BJ (cell line): Measurements from ENCODE around the gene WDR70. TPM values are rescaled to one million over a fixed set of nuclear protein-coding genes. Genes with fewer than 3 reads are reported as not detected.

Experiments
- CTCF ChIA-PET: fragments of 350-600 bp; formaldehyde crosslinking; extraction: SDS; loops from one replicate; lab custom pipeline; 2021; ENCODE audit warnings: antibody characterized with exemption, inconsistent platforms; lab: Yijun Ruan, JAX
- POLR2A ChIA-PET: fragments of 300-600 bp; sonication (Branson Sonifier 250); formaldehyde crosslinking; extraction: SDS; loops from one replicate; lab custom pipeline; 2021; ENCODE audit warnings: antibody characterized with exemption; lab: Charles Lee
- DNase-seq: peaks from one replicate; pipeline ENCODE4 v3.0.0-alpha.2; 2011; ENCODE audit warnings: low read depth
- H3K27me3 ChIP-seq: 2 replicates; pipeline ENCODE4 v1.6.0; 2011; ENCODE audit warnings: low read length; ENCODE audit not compliant: control insufficient read depth, insufficient read depth
- H3K36me3 ChIP-seq: 2 replicates; pipeline ENCODE4 v1.5.1; 2011; ENCODE audit warnings: low read length; ENCODE audit not compliant: control insufficient read depth, insufficient read depth
- H3K4me3 ChIP-seq: 2 replicates; pipeline ENCODE4 v1.5.1; 2011; ENCODE audit warnings: low read depth, mild to moderate bottlenecking, control low read depth, low read length
- polyA plus RNA-seq: library from polyadenylated mRNA; depleted of rRNA; stranded (reverse); fragments of >200 nt; gene quantifications from 2 replicates; pipeline ENCODE4 v1.2.3, GENCODE V29; 2011
- TF ChIP-seq, protein P1 (sequence below): IDR thresholded peaks from 2 replicates; pipeline ENCODE4 v1.5.1; 2011; ENCODE audit warnings: low read depth, mild to moderate bottlenecking, control low read depth, inconsistent platforms, low read length, moderate library complexity; ENCODE audit not compliant: insufficient read depth

WDR70 gene
- polyA plus RNA-seq, 1 experiment, result 14.0 TPM

DNA sequence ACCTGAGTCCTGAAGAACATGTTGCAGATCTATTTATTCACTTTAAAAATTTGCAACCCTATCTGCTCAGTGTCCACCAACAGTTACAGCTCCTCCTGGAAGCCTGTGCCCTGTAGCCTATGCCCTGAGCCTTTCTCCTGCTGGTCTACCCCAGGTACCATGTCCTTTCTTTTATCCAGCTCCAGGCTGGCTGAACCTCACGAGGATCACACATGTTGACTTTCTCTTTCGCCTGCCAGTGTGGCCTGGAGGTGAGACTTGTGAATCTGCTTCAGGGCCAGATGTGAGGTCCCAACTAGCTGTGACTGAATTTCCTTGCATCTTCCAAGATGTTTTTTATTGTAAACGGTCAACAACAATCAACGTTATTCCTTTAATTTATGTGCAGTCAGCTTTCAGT lies 390.0 kb downstream of the WDR70 start:
- Histone ChIP-seq H3K36me3 (no peaks in the 10 kb centered on the region), H3K27me3 (no peaks in the 10 kb centered on the region), H3K4me3 (no peak overlapping the region)
- DNase-seq, result no peak
- POLR2A ChIA-PET, result no interaction called here
- CTCF ChIA-PET, result interaction anchor here (0.7 to 1.4 kb wide), 4 partner anchors 11 to 356 kb away, joined by 3 to 4 read pairs (median 4); no protein-coding TSS in a partner anchor
- TF ChIP-seq, protein P1, sequence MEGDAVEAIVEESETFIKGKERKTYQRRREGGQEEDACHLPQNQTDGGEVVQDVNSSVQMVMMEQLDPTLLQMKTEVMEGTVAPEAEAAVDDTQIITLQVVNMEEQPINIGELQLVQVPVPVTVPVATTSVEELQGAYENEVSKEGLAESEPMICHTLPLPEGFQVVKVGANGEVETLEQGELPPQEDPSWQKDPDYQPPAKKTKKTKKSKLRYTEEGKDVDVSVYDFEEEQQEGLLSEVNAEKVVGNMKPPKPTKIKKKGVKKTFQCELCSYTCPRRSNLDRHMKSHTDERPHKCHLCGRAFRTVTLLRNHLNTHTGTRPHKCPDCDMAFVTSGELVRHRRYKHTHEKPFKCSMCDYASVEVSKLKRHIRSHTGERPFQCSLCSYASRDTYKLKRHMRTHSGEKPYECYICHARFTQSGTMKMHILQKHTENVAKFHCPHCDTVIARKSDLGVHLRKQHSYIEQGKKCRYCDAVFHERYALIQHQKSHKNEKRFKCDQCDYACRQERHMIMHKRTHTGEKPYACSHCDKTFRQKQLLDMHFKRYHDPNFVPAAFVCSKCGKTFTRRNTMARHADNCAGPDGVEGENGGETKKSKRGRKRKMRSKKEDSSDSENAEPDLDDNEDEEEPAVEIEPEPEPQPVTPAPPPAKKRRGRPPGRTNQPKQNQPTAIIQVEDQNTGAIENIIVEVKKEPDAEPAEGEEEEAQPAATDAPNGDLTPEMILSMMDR, result no peak

GRCh38 chr5:37769840-37770239 lies 390.7 kb downstream of the WDR70 start:
- Histone ChIP-seq H3K27me3 (no peaks in the 10 kb centered on the region), H3K36me3 (no peaks in the 10 kb centered on the region), H3K4me3 (no peak overlapping the region)
- TF ChIP-seq, protein P1, result no peak
- ChIA-PET CTCF (interaction anchor here (0.7 to 1.3 kb wide), 5 partner anchors 29 to 356 kb away, joined by 3 to 4 read pairs (median 4); no protein-coding TSS in a partner anchor), POLR2A (no interaction called here)
- DNase-seq, result no peak

GRCh38 chr5:37770786-37771185 lies 391.7 kb downstream of the WDR70 start:
- no peaks in the 10 kb centered on the region for H3K27me3 ChIP-seq
- DNase-seq, result no peak
- H3K36me3 ChIP-seq, result no peaks in the 10 kb centered on the region
- H3K4me3 ChIP-seq, result no peak overlapping the region
- POLR2A ChIA-PET, result no interaction called here
- TF ChIP-seq, protein P1, result no peak
- CTCF ChIA-PET, result interaction anchor here (1.2 to 1.3 kb wide), 2 partner anchors 33 to 35 kb away, joined by 3 to 4 read pairs; no protein-coding TSS in a partner anchor

- CTCF ChIA-PET, result interaction anchor here (1.2 to 1.3 kb wide), 4 partner anchors 33 to 422 kb away, joined by 3 to 4 read pairs (median 4); no protein-coding TSS in a partner anchor
Measured at GRCh38 chr5:37771203-37771611, 392.1 kb downstream of the WDR70 start.

GRCh38 chr5:37771731-37772130 lies 392.6 kb downstream of the WDR70 start:
- Histone ChIP-seq H3K4me3 (no peak overlapping the region), H3K27me3 (no peaks in the 10 kb centered on the region), H3K36me3 (no peaks in the 10 kb centered on the region)
- DNase-seq, result peak; percentile 100
- TF ChIP-seq, protein P1, result no peak
- POLR2A ChIA-PET, result no interaction called here
- CTCF ChIA-PET, result interaction anchor here (1.0 to 2.4 kb wide), 5 partner anchors 41 to 422 kb away, joined by 3 to 8 read pairs (median 3); no protein-coding TSS in a partner anchor

More at GRCh38 chr5:37771203-37771611, 392.1 kb downstream of the WDR70 start:
- Histone ChIP-seq H3K4me3 (no peak overlapping the region), H3K27me3 (no peaks in the 10 kb centered on the region), H3K36me3 (no peaks in the 10 kb centered on the region)
- TF ChIP-seq, protein P1, result no peak
- DNase-seq, result no peak
- POLR2A ChIA-PET, result no interaction called here
